T-helper 17 cell (primary cell): ENCODE measurements around the gene LFNG. TPM values are rescaled to one million over a fixed set of nuclear protein-coding genes. Genes with fewer than 3 reads are reported as not detected.

Source experiments
- ATAC-seq: fragments of 150-1000 bp; cut with Tn5 transposase; 2 replicates; pipeline ENCODE4 v1.10.0; 2021; ENCODE audit warnings: mild to moderate bottlenecking, moderate library complexity
- DNase-seq, 3 donors: peaks; one replicate each; pipeline versions ENCODE4 v3.0.0 to v3.0.0-alpha.2; 2020 to 2021
- H3K9me3 ChIP-seq: one replicate; pipeline ENCODE4 v1.7.0; 2013; ENCODE audit warnings: low read length, mild to moderate bottlenecking; ENCODE audit not compliant: control insufficient read depth, poor library complexity, severe bottlenecking
- H3K27ac Mint-ChIP-seq: one replicate; pipeline ENCODE4 v1.8.0; 2022; ENCODE audit warnings: mild to moderate bottlenecking, moderate library complexity, mixed read lengths
- H3K27me3 Mint-ChIP-seq: one replicate; pipeline ENCODE4 v1.8.0; 2022; ENCODE audit warnings: mixed read lengths
- H3K36me3 Mint-ChIP-seq: one replicate; pipeline ENCODE4 v1.8.0; 2022; ENCODE audit warnings: low read depth, mixed read lengths
- H3K4me1 Mint-ChIP-seq: one replicate; pipeline ENCODE4 v1.8.0; 2022; ENCODE audit warnings: mild to moderate bottlenecking, mixed read lengths
- H3K4me3 Mint-ChIP-seq: one replicate; pipeline ENCODE4 v1.8.0; 2022; ENCODE audit warnings: mild to moderate bottlenecking, moderate library complexity, mixed read lengths
- total RNA-seq, 4 donors: library from RNA in 2 of 4; stranded (reverse) in 2 of 4; gene quantifications; one replicate each; pipeline ENCODE4 v1.2.3 and lab custom pipeline; 2022 to 2026

LFNG gene
- total RNA-seq, 2 donors from 2014 or later = 110 to 116 TPM

DNA sequence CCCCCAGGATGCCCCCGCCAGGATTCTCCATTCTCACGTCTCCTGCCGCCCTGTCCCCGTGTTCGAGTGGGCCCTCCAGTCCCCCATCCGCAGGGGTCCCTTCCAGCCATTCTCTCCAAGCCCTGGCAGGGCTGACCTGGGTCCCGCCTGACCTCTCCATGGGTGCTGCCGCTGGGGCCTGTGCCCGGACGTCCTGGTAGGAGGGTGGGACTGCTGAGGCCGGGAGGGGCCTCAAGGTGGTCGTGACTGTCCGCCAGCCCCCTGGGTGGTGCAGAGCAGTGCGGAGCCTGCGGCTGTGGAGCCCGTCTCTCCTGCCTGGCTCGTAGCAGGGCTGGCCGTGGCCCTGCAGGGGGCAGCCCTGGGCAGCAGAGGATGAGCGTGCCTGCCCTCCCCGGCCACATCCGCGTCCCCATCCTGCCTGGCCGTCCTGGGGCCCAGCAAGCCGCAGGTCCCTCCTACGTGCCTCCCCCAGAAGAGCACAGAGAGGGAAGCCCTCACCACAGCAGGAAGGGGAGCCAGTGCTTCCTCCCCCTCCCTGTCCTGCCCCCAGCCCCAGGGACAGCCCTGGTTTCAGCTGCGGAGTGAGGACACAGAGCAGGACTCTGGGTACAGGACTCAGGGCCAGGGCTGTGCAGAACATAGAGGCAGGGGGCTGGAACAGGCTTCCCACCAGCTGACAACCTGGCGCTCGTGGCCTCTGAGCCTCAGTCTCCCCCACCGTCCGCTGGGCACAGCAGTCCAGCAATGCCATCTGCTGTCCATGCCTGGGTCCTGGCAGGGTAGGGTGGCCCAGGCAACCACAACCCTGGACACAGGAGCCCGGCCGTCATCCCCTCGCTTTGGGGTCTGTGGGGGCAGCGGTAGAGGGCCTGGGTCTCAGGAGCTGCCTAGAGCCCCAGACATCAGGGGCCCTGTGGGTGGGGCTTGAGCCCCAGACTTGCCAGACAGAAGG is 41.9 kb upstream of the LFNG start:
- Mint-ChIP-seq H3K27me3 (no peaks in the 10 kb centered on the region), H3K27ac (no peak overlapping the region), H3K4me1 (peaks cover 3% of the 10 kb centered on the region), H3K4me3 (no peak overlapping the region), H3K36me3 (no peaks in the 10 kb centered on the region)
- no peaks in the 10 kb centered on the region for H3K9me3 ChIP-seq
- DNase-seq = peak; percentile 43 to 48 (median 46)
- ATAC-seq = peak; percentile 93

GRCh38 chr7:2478399-2478785 is 41.2 kb upstream of the LFNG start:
- no peaks in the 10 kb centered on the region for H3K36me3 Mint-ChIP-seq
- DNase-seq (no peak), ATAC-seq (no peak)
- H3K27me3 Mint-ChIP-seq = no peaks in the 10 kb centered on the region
- no peak overlapping the region for H3K27ac Mint-ChIP-seq
- peaks cover 3% of the 10 kb centered on the region for H3K4me1 Mint-ChIP-seq
- no peak overlapping the region for H3K4me3 Mint-ChIP-seq
- no peaks in the 10 kb centered on the region for H3K9me3 ChIP-seq

DNA sequence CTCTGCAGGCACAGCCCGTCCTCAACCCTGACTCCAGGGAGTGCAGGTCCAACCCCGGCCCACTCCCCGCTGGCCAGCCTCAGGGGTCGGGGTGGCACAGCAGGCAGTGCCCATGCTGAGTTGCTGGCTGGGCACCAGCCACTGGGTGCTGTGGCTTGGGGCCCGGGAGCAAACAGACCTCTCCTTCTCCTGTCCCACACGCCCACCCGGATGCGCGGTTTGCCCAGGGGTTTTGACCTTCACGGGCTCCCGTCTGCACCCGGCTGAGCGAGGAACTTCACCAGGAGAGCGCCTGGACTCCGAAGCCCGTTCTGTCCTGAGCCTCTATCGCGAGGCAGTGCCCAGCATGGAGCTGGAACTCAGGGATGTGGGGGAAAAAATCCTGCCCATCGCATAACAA is 40.8 kb upstream of the LFNG start:
- H3K36me3 Mint-ChIP-seq = no peaks in the 10 kb centered on the region
- ATAC-seq (no peak), DNase-seq (no peak)
- H3K27ac Mint-ChIP-seq = no peak overlapping the region
- no peak overlapping the region for H3K4me3 Mint-ChIP-seq
- H3K27me3 Mint-ChIP-seq = no peaks in the 10 kb centered on the region
- H3K4me1 Mint-ChIP-seq = no peaks in the 10 kb centered on the region
- no peaks in the 10 kb centered on the region for H3K9me3 ChIP-seq

GRCh38 chr7:2479276-2480069 is 40.1 kb upstream of the LFNG start:
- Mint-ChIP-seq H3K36me3 (no peaks in the 10 kb centered on the region), H3K4me1 (no peaks in the 10 kb centered on the region), H3K27ac (no peak overlapping the region), H3K27me3 (no peaks in the 10 kb centered on the region), H3K4me3 (no peak overlapping the region)
- no peak for ATAC-seq
- H3K9me3 ChIP-seq = no peaks in the 10 kb centered on the region
- no peak for DNase-seq

DNA sequence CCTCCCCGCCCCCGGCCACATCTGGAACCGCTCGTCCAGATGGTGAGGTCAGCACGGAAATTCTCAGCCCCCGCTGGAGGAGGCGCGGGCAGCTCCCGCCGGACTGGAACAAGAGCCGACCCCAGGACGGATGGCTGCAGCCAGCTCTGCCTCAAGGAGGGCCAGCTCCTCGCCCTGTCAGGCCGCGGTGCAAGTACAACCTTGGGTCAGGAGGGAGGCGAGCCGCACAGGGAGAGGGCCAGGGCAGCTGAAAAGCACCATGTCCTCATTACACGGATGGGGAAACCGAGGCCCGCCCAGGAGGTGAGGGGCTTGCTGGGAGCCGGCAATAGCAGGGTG is 39.5 kb upstream of the LFNG start:
- no peaks in the 10 kb centered on the region for H3K36me3 Mint-ChIP-seq
- H3K27me3 Mint-ChIP-seq = no peaks in the 10 kb centered on the region
- no peaks in the 10 kb centered on the region for H3K4me1 Mint-ChIP-seq
- no peaks in the 10 kb centered on the region for H3K9me3 ChIP-seq
- H3K4me3 Mint-ChIP-seq = no peak overlapping the region
- ATAC-seq (no peak), DNase-seq (no peak)
- H3K27ac Mint-ChIP-seq = no peak overlapping the region

GRCh38 chr7:2481195-2481594 is 38.4 kb upstream of the LFNG start:
- Mint-ChIP-seq H3K36me3 (no peaks in the 10 kb centered on the region), H3K27ac (no peak overlapping the region), H3K4me1 (no peaks in the 10 kb centered on the region), H3K27me3 (no peaks in the 10 kb centered on the region), H3K4me3 (no peak overlapping the region)
- ATAC-seq (no peak), DNase-seq (no peak)
- no peaks in the 10 kb centered on the region for H3K9me3 ChIP-seq

GRCh38 chr7:2482725-2483451 is 36.7 kb upstream of the LFNG start:
- no peak overlapping the region for H3K4me3 Mint-ChIP-seq

GRCh38 chr7:2483494-2483893 is 36.1 kb upstream of the LFNG start:
- no peaks in the 10 kb centered on the region for H3K36me3 Mint-ChIP-seq
- H3K9me3 ChIP-seq = no peaks in the 10 kb centered on the region
- no peaks in the 10 kb centered on the region for H3K27me3 Mint-ChIP-seq
- DNase-seq = no peak
- no peak overlapping the region for H3K27ac Mint-ChIP-seq
- no peak for ATAC-seq
- H3K4me3 Mint-ChIP-seq = no peak overlapping the region
- no peaks in the 10 kb centered on the region for H3K4me1 Mint-ChIP-seq

More at GRCh38 chr7:2482725-2483451, 36.7 kb upstream of the LFNG start:
- Mint-ChIP-seq H3K36me3 (no peaks in the 10 kb centered on the region), H3K4me1 (no peaks in the 10 kb centered on the region), H3K27me3 (no peaks in the 10 kb centered on the region), H3K27ac (no peak overlapping the region)
- no peak for ATAC-seq
- no peaks in the 10 kb centered on the region for H3K9me3 ChIP-seq
- no peak for DNase-seq

- ATAC-seq = no peak
- H3K27ac Mint-ChIP-seq = no peak overlapping the region
Measured at GRCh38 chr7:2484868-2485267, 34.7 kb upstream of the LFNG start.

DNA sequence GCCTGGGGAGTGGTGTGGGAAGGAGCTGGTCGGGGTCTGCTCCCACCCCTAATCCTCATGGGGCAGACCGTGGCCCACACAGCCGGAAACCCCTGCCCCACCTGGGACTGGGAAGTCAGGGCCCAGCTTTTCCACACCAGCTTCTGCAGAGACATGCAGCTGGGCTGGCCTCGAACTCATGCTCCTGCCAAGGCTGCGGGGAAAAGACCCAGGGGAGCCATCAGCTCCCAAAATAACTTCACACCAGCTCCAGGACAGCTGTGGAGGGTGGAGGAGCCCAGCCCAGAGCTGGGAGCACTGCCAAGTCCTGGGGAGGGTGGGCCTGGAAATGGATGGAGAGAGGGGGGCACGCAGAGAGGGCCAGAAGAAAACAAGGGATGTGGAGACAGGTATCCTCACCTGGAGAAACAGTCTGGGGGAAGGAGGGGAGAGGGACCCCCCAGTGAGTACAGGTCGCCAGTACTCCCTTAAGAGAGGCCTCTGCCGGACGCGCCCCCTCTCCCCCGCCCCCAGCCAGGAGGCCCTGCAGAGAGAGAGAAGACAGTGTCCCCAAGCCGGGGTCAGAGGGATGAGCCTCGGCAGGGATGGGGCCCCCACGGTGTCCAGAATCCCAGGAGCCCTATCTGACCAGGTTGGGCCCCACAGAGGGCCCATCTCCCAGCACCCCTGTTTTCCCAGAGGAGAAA is 31.8 kb upstream of the LFNG start:
- H3K36me3 Mint-ChIP-seq = peaks cover 3% of the 10 kb centered on the region
- no peak for DNase-seq
- no peak for ATAC-seq
- H3K9me3 ChIP-seq = no peaks in the 10 kb centered on the region
- H3K27me3 Mint-ChIP-seq = no peaks in the 10 kb centered on the region
- no peak overlapping the region for H3K27ac Mint-ChIP-seq
- H3K4me1 Mint-ChIP-seq = peaks cover 3% of the 10 kb centered on the region
- H3K4me3 Mint-ChIP-seq = no peak overlapping the region

More at GRCh38 chr7:2484868-2485267, 34.7 kb upstream of the LFNG start:
- no peaks in the 10 kb centered on the region for H3K36me3 Mint-ChIP-seq
- H3K9me3 ChIP-seq = no peaks in the 10 kb centered on the region
- H3K4me1 Mint-ChIP-seq = peaks cover 3% of the 10 kb centered on the region
- no peaks in the 10 kb centered on the region for H3K27me3 Mint-ChIP-seq
- no peak overlapping the region for H3K4me3 Mint-ChIP-seq
- DNase-seq = no peak

DNA sequence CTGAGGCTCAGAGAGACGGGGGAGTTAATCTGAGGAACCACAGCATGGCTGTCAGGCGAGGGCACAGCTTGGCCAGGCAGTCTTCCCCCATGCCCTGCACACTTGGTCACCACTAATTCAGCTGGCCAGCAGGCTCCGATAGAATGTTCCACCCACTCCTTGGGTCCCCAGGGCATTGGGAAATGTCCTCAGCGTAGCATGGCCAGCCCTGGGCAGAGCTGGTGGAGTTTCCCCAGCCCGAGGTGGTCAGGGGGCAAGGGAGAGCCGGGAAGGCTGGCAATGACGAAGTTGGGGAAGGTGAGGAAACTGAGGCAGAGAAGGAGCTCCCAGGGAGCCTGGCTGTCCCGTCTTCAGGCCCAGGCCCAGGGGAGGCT is 31.3 kb upstream of the LFNG start:
- Mint-ChIP-seq H3K27ac (no peak overlapping the region), H3K36me3 (peaks cover 3% of the 10 kb centered on the region), H3K4me3 (no peak overlapping the region), H3K27me3 (no peaks in the 10 kb centered on the region), H3K4me1 (peaks cover 3% of the 10 kb centered on the region)
- H3K9me3 ChIP-seq = no peaks in the 10 kb centered on the region
- DNase-seq (no peak), ATAC-seq (no peak)

GRCh38 chr7:2488681-2489080 is 30.9 kb upstream of the LFNG start:
- Mint-ChIP-seq H3K36me3 (peaks cover 5% of the 10 kb centered on the region), H3K4me3 (no peak overlapping the region), H3K4me1 (peaks cover 6% of the 10 kb centered on the region), H3K27ac (no peak overlapping the region), H3K27me3 (no peaks in the 10 kb centered on the region)
- no peaks in the 10 kb centered on the region for H3K9me3 ChIP-seq
- no peak for ATAC-seq
- DNase-seq = no peak
